GM12872 (cell line): ENCODE data around the gene MT1HL1.

Experiments
- CTCF ChIP-seq: IDR thresholded peaks from 3 replicates; pipeline ENCODE4 v1.5.1; 2011; ENCODE audit warnings: low read depth, mild to moderate bottlenecking, low read length, moderate library complexity; ENCODE audit not compliant: insufficient read depth

The MT1HL1 gene

GRCh38 chr1:237004116-237004515, at the start of gene MT1HL1:
Gene MT1HL1 (minus strand): TSS chr1:237004441. CDS start chr1:237004372, 69 bp downstream.
- TF ChIP-seq CTCF, result no peak

- no peak for TF ChIP-seq CTCF
Measured at GRCh38 chr1:237050915-237051314, 46.7 kb upstream of the MT1HL1 start.

- TF ChIP-seq CTCF, result no peak
Measured at GRCh38 chr1:237050185-237050584, 45.9 kb upstream of the MT1HL1 start.

- TF ChIP-seq CTCF, result no peak
Measured at GRCh38 chr1:237048803-237049202, 44.6 kb upstream of the MT1HL1 start.

GRCh38 chr1:237045278-237046016, 41.2 kb upstream of the MT1HL1 start:
- TF ChIP-seq CTCF, result no peak

GRCh38 chr1:237043846-237044636, 39.8 kb upstream of the MT1HL1 start:
- no peak for TF ChIP-seq CTCF

- TF ChIP-seq CTCF, result no peak
Measured at GRCh38 chr1:237042892-237043576, 38.8 kb upstream of the MT1HL1 start.
